ENCODE measurements around the gene AHCY. TPM values are rescaled to one million over a fixed set of nuclear protein-coding genes. Genes with fewer than 3 reads are reported as not detected.

AHCY gene
- total RNA-seq, 1 donor = 88.3 TPM

DNA sequence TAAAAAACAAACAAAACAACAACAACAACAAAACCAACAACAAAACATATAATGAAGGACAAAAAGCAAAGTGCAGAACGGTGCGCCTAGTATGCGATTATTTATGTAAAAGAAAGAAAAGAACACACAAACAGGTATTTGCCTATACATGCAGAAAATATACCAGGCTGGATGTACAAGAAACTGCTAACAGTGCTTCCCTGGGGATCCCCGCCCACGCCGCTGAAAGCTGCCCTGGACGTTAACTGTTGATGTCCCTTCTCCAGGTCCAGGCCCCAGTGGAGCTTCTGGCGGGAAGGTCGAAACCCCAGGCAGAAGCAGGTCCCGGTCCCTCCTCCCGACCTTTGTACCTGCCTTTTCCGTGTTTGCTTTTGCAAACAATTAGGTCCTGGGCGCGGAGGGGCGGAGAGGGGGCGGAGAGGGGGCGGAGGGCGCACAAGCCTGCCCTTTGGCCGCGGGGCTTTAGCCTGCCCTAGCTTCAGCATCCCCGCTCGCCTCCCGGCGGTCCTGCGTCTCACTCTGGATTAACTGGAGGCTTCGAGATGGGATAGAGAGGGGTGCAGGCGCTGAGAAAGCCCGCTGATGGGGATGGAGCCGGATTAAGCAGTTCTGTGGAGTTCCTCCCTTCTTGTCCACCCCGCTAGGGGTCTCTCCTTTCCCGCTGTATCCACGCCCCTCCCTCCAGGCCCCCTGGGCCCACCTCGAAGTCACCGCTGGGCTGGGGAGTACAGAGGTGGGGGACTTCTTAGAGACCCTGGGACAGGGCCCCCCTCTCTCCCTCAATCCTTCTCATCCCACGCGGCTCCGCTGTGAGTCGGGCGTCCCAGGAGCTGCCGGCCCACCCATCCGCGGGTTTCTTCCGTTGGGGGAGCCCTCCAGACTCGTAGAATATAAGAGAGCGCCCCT is 8.2 kb upstream of the AHCY start:
- no peak for DNase-seq (ENCODE audit: low read depth)
- TF ChIP-seq, protein P1, sequence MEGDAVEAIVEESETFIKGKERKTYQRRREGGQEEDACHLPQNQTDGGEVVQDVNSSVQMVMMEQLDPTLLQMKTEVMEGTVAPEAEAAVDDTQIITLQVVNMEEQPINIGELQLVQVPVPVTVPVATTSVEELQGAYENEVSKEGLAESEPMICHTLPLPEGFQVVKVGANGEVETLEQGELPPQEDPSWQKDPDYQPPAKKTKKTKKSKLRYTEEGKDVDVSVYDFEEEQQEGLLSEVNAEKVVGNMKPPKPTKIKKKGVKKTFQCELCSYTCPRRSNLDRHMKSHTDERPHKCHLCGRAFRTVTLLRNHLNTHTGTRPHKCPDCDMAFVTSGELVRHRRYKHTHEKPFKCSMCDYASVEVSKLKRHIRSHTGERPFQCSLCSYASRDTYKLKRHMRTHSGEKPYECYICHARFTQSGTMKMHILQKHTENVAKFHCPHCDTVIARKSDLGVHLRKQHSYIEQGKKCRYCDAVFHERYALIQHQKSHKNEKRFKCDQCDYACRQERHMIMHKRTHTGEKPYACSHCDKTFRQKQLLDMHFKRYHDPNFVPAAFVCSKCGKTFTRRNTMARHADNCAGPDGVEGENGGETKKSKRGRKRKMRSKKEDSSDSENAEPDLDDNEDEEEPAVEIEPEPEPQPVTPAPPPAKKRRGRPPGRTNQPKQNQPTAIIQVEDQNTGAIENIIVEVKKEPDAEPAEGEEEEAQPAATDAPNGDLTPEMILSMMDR (IDR thresholded peaks at IDR 0.05; ENCODE audit: insufficient read depth, low read length) = peak; percentile 42
- H3K4me3 ChIP-seq (ENCODE audit: low read depth, low read length) = no peak overlapping the region

DNA sequence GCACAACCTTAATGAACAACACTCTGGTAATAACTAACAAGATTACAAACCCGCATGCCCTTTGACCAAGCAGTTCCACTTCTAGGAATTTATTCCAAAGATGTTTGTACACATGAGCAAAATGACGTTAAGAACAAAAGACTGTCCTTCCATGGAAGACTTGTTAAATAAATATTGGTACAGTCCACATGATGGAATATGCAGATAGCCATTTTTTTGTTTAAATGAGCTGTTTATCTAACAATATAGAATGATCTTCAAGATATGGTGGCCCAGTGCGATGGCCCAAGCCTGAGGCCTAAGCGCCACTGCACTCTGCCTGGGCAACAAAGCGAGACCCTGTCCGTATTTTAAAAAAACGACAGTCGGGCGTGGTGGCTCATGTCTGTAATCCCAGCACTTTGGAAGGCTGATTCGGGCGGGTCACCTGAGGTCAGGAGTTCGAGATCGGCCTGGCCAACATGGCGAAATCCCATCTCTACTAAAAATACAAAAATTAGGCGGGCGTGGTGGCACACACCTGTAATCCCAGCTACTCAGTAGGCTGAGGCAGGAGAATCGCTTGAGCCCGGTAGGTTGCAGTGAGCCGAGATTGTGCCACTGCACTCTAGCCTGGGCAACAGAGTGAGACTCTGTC is 7.4 kb upstream of the AHCY start:
- TF ChIP-seq, protein P1 (IDR thresholded peaks at IDR 0.05; ENCODE audit: insufficient read depth, low read length) = no peak
- no peak overlapping the region for H3K4me3 ChIP-seq (ENCODE audit: low read depth, low read length)
- no peak for DNase-seq (ENCODE audit: low read depth)

DNA sequence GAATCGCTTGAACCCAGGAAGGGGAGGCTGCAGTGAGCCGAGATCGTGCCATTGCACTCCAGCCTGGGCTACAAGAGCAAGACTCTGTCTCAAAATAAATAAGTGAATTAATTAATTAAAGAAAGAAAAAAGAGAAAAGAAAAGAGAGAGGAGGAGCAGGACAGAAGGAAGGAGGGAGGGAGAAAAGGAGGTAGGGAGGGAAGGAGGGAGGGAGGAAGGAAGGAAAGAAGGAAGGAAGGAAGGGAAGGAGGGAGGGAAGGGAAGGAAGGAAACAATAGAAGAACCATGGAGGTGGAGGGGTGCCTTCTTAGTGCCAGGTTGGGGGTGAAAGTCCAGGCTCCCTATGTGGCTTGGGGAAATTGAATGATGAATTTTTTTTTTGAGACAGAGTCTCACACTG is 6.5 kb upstream of the AHCY start:
- no peak for DNase-seq (ENCODE audit: low read depth)
- TF ChIP-seq, protein P1 (IDR thresholded peaks at IDR 0.05; ENCODE audit: insufficient read depth, low read length) = no peak
- no peak overlapping the region for H3K4me3 ChIP-seq (ENCODE audit: low read depth, low read length)

DNA sequence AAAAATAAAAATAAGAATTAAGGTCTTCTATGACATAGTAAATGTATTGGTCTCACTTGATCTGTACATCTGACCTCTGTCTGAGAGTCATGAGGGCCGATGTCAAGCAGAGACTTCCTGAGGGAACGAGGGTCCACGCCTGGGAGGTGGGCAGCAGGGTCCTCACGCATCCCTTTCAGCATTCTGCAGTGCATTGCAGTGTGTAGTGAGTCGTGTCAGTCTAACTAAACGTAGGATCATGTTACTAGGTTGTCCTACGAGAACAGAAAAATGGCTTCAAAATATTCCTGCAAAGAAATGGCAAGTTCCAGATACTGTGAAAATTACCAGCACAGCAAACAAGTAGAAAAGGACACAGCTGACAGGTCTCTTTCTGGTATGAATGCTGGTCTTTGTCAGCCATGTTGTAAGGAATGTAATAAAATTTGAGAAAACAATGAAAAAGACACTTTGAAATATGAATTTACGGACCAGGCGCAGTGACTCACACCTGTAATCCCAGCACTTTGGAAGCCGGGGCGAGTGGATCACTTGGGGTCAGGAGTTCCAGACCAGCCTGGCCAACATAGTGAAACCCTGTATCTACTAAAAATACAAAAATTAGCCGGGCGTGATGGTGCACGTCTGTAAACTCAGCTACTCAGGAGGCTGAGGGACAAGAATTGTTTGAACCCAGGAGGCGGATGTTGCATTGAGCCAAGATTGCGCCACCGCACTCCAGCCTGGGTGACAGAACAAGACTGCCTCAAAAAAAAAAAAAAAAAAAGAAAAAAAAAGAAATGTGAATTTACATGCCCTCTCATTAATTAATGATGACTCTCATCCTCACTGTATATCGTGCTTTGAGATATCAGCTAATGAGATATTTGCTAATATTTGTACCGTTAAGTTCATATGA is 2.4 kb upstream of the AHCY start:
- no peak overlapping the region for H3K4me3 ChIP-seq (ENCODE audit: low read depth, low read length)
- TF ChIP-seq, protein P1 (IDR thresholded peaks at IDR 0.05; ENCODE audit: insufficient read depth, low read length) = no peak
- no peak for DNase-seq (ENCODE audit: low read depth)

DNA sequence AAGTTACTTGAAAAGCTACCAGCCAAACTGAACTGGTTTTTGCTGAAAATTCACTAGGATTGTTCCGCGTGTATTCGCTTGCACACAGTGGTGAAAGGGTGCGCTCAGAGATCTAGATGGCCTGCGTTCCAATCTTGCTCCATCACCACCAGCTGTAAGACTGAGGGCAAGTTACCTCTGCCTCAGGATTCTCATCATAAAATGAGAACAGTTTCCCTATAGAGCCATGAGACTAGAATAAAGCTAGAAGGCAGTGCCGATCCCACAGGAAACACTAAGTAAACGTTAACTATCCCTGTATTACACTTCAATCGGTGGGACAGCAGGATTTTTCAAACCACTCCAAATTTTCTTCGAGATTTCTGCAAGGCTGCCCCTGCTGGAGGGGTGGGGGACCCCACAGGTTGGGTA is 838 bp downstream of the AHCY start:
- H3K4me3 ChIP-seq (ENCODE audit: low read depth, low read length) = peak overlapping the region; percentile 83
- TF ChIP-seq, protein P1 (IDR thresholded peaks at IDR 0.05; ENCODE audit: insufficient read depth, low read length) = peak; percentile 16
- DNase-seq (ENCODE audit: low read depth) = peak; percentile 45

DNA sequence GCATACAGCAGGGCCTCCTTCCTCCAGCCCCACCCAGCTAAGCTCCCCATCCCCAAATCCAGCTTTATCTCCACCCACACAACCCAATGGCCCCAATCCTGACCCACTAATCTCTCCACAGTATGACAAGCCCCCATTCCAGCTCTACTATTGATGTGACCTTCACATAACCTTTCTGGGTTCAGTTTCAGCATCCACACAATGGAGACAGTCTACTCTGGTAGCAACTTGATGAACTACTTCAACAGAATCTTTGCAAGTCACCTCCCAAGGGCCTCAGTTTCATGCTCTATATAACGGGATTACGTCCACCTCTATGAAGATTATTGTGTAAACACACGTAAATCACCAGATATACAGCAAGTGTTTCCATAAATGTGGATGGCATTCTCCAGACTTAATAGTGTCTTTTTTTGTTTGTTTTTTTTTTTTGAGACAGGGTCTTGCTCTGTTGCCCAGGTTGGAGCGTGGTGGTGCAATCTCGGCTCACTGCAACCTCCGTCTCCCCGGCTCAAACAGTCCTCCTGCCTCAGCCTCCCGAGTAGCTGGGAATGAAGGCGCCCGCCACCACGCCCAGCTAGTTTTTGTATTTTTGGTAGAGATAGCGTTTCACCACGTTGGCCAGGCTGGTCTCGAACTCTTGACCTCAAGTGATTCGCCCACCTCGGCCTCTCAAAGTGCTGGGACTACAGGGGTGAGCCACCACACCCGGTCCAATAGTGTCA is 1.4 kb downstream of the AHCY start:
- TF ChIP-seq, protein P1 (IDR thresholded peaks at IDR 0.05; ENCODE audit: insufficient read depth, low read length) = no peak
- peak overlapping the region; percentile 83 for H3K4me3 ChIP-seq (ENCODE audit: low read depth, low read length)
- no peak for DNase-seq (ENCODE audit: low read depth)
